Activated CD8-positive, alpha-beta T cell treated with anti-CD3 and anti-CD28 coated beads for 36 hours (primary cell): ENCODE measurements around the gene KCNIP4. TPM values are rescaled to one million over a fixed set of nuclear protein-coding genes. Genes with fewer than 3 reads are reported as not detected.

Source experiments
- ATAC-seq: fragments of 200-7000 bp; cut with Tn5 transposase; one replicate; pipeline ENCODE4 v1.10.0; 2021; ENCODE audit warnings: mild to moderate bottlenecking, moderate library complexity
- CTCF ChIA-PET: fragments of 350-600 bp; sonication (Branson Sonifier 250); formaldehyde crosslinking; loops from one replicate; lab custom pipeline; 2021; ENCODE audit warnings: antibody characterized with exemption; lab: Charles Lee
- POLR2A ChIA-PET: fragments of 350-600 bp; sonication (Branson Sonifier 250); formaldehyde crosslinking; loops from one replicate; lab custom pipeline; 2021; ENCODE audit warnings: antibody characterized with exemption; lab: Charles Lee
- DNase-seq: peaks from one replicate; pipeline ENCODE4 v3.0.0-alpha.2; 2020
- H3K27ac Mint-ChIP-seq: one replicate; pipeline ENCODE4 v1.8.0; 2021; ENCODE audit warnings: mild to moderate bottlenecking, mixed read lengths
- H3K27me3 Mint-ChIP-seq: one replicate; pipeline ENCODE4 v1.8.0; 2021; ENCODE audit warnings: mixed read lengths
- H3K36me3 Mint-ChIP-seq: one replicate; pipeline ENCODE4 v1.8.0; 2021; ENCODE audit warnings: low read depth, mixed read lengths
- H3K4me1 Mint-ChIP-seq: one replicate; pipeline ENCODE4 v1.8.0; 2021; ENCODE audit warnings: low read depth, mixed read lengths
- H3K4me3 Mint-ChIP-seq: one replicate; pipeline ENCODE4 v1.8.0; 2021; ENCODE audit warnings: mild to moderate bottlenecking, moderate library complexity, mixed read lengths
- H3K9me3 Mint-ChIP-seq: one replicate; pipeline ENCODE4 v1.8.0; 2021; ENCODE audit warnings: mixed read lengths
- CTCF ChIP-seq: fragments of 200-600 bp; IDR thresholded peaks from one replicate; pipeline ENCODE4 v1.8.0; 2022; ENCODE audit warnings: antibody characterized with exemption, mild to moderate bottlenecking
- intact Hi-C: fragments of 100-400 bp; cut with micrococcal nuclease; formaldehyde crosslinking; loops from one replicate; pipeline ENCODE4 v1.10.0; 2022
- total RNA-seq, 2 experiments: library from RNA; stranded (reverse); gene quantifications; one replicate each; pipeline ENCODE4 v1.2.3, GENCODE V29; 2021

The KCNIP4 gene
- total RNA-seq, 2 experiments from 2014 or later, result not detected

- no peak overlapping the region for H3K27ac Mint-ChIP-seq
- peaks cover 5% of the 10 kb centered on the region for H3K9me3 Mint-ChIP-seq
- DNase-seq, result no peak
- no peaks in the 10 kb centered on the region for H3K36me3 Mint-ChIP-seq
- H3K4me1 Mint-ChIP-seq, result no peaks in the 10 kb centered on the region
- intact Hi-C loops, result no loop called here
- H3K4me3 Mint-ChIP-seq, result no peak overlapping the region
- no peak for TF ChIP-seq CTCF
- CTCF ChIA-PET, result no interaction called here
- ATAC-seq, result no peak
- no peaks in the 10 kb centered on the region for H3K27me3 Mint-ChIP-seq
- POLR2A ChIA-PET, result no interaction called here
Measured at GRCh38 chr4:21385706-21386105, 562.9 kb downstream of the KCNIP4 start.

GRCh38 chr4:21384609-21385008, 564.0 kb downstream of the KCNIP4 start:
- TF ChIP-seq CTCF, result no peak
- no peaks in the 10 kb centered on the region for H3K4me1 Mint-ChIP-seq
- CTCF ChIA-PET, result no interaction called here
- no peak overlapping the region for H3K4me3 Mint-ChIP-seq
- no peaks in the 10 kb centered on the region for H3K27me3 Mint-ChIP-seq
- intact Hi-C loops, result no loop called here
- DNase-seq (no peak), ATAC-seq (no peak)
- H3K36me3 Mint-ChIP-seq, result no peaks in the 10 kb centered on the region
- H3K9me3 Mint-ChIP-seq, result peaks cover 3% of the 10 kb centered on the region
- H3K27ac Mint-ChIP-seq, result no peak overlapping the region
- POLR2A ChIA-PET, result no interaction called here

GRCh38 chr4:21380861-21381260, 567.7 kb downstream of the KCNIP4 start:
- ATAC-seq (no peak), DNase-seq (no peak)
- Mint-ChIP-seq H3K4me1 (no peaks in the 10 kb centered on the region), H3K4me3 (no peak overlapping the region), H3K36me3 (no peaks in the 10 kb centered on the region), H3K27ac (no peak overlapping the region), H3K27me3 (no peaks in the 10 kb centered on the region), H3K9me3 (no peaks in the 10 kb centered on the region)
- ChIA-PET CTCF (no interaction called here), POLR2A (no interaction called here)
- intact Hi-C loops, result no loop called here
- TF ChIP-seq CTCF, result no peak

GRCh38 chr4:21377046-21377445, 571.5 kb downstream of the KCNIP4 start:
- no peak for ATAC-seq
- intact Hi-C loops, result no loop called here
- POLR2A ChIA-PET, result interaction anchor here (0.6 kb wide), 1 partner anchor 36 kb away, joined by 4 read pairs; no protein-coding TSS in a partner anchor
- CTCF ChIA-PET, result no interaction called here
- H3K4me3 Mint-ChIP-seq, result no peak overlapping the region
- no peak for DNase-seq
- no peaks in the 10 kb centered on the region for H3K4me1 Mint-ChIP-seq
- peaks cover 5% of the 10 kb centered on the region for H3K9me3 Mint-ChIP-seq
- H3K27ac Mint-ChIP-seq, result no peak overlapping the region
- TF ChIP-seq CTCF, result no peak
- H3K36me3 Mint-ChIP-seq, result no peaks in the 10 kb centered on the region
- H3K27me3 Mint-ChIP-seq, result no peaks in the 10 kb centered on the region

GRCh38 chr4:21376176-21376575, 572.4 kb downstream of the KCNIP4 start:
- peaks cover 5% of the 10 kb centered on the region for H3K9me3 Mint-ChIP-seq
- no peak overlapping the region for H3K27ac Mint-ChIP-seq
- ChIA-PET POLR2A (no interaction called here), CTCF (no interaction called here)
- H3K4me1 Mint-ChIP-seq, result no peaks in the 10 kb centered on the region
- intact Hi-C loops, result no loop called here
- no peak for TF ChIP-seq CTCF
- no peak for DNase-seq
- no peak overlapping the region for H3K4me3 Mint-ChIP-seq
- H3K27me3 Mint-ChIP-seq, result no peaks in the 10 kb centered on the region
- no peaks in the 10 kb centered on the region for H3K36me3 Mint-ChIP-seq
- no peak for ATAC-seq
